HG03045 (cell line): ENCODE data around the gene TNC.

ENCODE experiments used
- ATAC-seq: cut with Tn5 transposase; IDR thresholded peaks from one replicate; pipeline ENCODE4 v1.9.1; 2021; ENCODE audit warnings: mild to moderate bottlenecking, moderate library complexity; ENCODE audit not compliant: unreplicated experiment

Gene TNC

DNA sequence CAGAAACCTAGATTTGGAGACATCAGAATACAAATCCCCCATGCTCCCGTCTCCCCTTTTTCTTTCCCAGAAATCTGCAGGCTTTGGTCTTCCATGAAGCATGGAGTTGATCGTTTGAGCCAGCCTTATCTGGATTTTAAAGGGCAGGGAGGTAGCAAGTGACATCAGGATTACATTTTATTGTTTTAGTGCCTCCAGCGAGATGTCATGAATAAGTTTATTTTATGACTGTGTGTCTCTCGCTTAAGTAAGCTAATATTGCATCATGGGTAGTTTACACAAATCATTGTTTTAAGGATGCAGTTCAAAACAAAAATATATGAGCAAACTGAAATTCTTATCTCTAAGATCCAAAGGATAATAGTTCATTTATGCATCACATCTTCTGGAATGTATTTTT lies 136.9 kb downstream of the TNC start:
- ATAC-seq: no peak

DNA sequence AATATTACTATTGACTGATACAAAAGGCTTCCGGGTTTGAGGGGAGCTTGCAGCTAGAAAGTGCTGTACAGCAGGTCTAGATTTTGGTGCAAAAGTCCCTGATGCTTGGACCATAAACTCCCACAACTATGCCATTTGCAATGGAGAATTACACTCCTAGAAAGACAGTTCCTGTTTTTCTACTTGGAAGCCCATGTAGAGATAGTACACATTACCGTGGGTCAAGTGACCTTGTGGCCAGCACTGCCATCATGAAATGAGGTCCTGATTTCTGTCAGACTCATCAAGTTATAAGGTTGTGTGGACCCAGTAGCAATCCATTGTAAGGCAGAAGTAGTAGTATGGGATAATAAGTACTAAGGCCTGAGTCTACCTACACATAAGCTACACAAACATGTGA lies 144.7 kb downstream of the TNC start:
- ATAC-seq: no peak

DNA sequence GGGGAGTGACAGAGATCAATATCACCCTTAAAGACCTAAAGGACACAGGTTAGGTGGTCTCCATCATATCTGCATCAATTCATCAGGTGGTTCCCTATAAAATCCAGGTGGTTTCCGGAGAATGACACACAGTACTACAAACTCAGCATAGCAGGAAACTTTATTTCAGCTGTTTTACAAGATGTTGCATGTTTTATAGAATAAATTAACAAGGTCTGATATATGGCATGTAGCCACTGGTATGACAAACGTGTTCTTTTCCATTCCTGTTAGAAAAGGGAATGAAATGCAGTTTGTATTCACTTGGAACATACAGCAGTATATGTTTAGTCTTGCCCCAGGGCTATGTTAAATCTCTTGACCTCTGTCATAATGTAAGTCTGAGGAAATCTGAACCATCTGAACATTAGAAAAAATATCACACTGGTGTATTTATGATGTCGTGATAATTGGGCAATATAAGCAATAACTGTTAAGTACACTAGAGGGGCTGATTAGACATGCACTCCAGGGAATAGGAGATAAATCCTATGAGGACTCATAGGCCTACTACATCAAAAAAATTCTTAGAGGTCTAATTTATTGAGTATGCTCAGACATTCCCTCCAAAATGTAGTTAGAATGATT lies 145.3 kb downstream of the TNC start:
- ATAC-seq: no peak
